A549 (cell line): ENCODE measurements around the gene PCED1B.

Source experiments
- CTCF ChIP-seq: fragments of >200 bp; sonication (Bioruptor Twin); formaldehyde crosslinking; IDR thresholded peaks from 3 replicates; pipeline ENCODE4 v1.5.1; 2016
- NPAS2 ChIP-seq: fragments of 250-450 bp; sonication (Bioruptor Pico); IDR thresholded peaks from 2 replicates; pipeline ENCODE4 v1.8.0; 2022; ENCODE audit warnings: mild to moderate bottlenecking, moderate library complexity, borderline replicate concordance
- PHF8 ChIP-seq: fragments of 200-600 bp; sonication (generic); IDR thresholded peaks from 2 replicates; pipeline ENCODE4 v1.6.1; 2016; ENCODE audit warnings: low read depth, mild to moderate bottlenecking, antibody characterized with exemption, moderate library complexity, borderline replicate concordance

GRCh38 chr12:47225356-47225755 is 145.9 kb downstream of the PCED1B start:
- TF ChIP-seq NPAS2 (CRISPR knock-in tag) (no peak), CTCF (no peak), PHF8 (no peak)
